Kidney (tissue), 14 donors: Measurements from ENCODE around the gene CEP72. TPM values are rescaled to one million over a fixed set of nuclear protein-coding genes. Genes with fewer than 3 reads are reported as not detected.

ENCODE experiments used
- DNase-seq, 5 donors: peaks; one replicate each; pipeline ENCODE4 v3.0.0-alpha.2; 2013 to 2020
- FAIRE-seq: peaks from 2 replicates; lab custom pipeline; 2012; peaks lifted over from hg19 to GRCh38; lab: Jason Lieb, UNC
- H3K27ac ChIP-seq, 2 donors: one replicate each; pipeline ENCODE4 v1.7.0; 2013; ENCODE audit warnings: low read depth in 2 of 2, low read length in 2 of 2, inconsistent platforms in 1 of 2
- H3K27me3 ChIP-seq: one replicate; pipeline ENCODE4 v1.7.1; 2013; ENCODE audit warnings: low read length, inconsistent platforms; ENCODE audit not compliant: control insufficient read depth, insufficient read depth
- H3K36me3 ChIP-seq, 3 donors: one replicate each; pipeline versions ENCODE4 v1.7.0 to v1.7.1; 2013; ENCODE audit warnings: low read length in 3 of 3, control low read depth in 1 of 3, inconsistent platforms in 1 of 3; ENCODE audit not compliant: insufficient read depth in 3 of 3, control insufficient read depth in 2 of 3
- H3K4me1 ChIP-seq, 3 donors: one replicate each; pipeline versions ENCODE4 v1.7.0 to v1.7.1; 2013; ENCODE audit warnings: low read length in 3 of 3, inconsistent platforms in 1 of 3, low read depth in 1 of 3; ENCODE audit not compliant: control insufficient read depth in 2 of 3, insufficient read depth in 2 of 3
- H3K4me3 ChIP-seq, 3 donors: one replicate each; pipeline versions ENCODE4 v1.7.0 to v1.8.1; 2013; ENCODE audit warnings: low read length in 3 of 3, control low read depth in 1 of 3, inconsistent platforms in 1 of 3
- H3K9ac ChIP-seq, 3 donors: one replicate each; pipeline versions ENCODE4 v1.7.0 to v1.7.1; 2013; ENCODE audit warnings: low read length in 3 of 3, control low read depth in 1 of 3, inconsistent platforms in 1 of 3
- H3K9me3 ChIP-seq, 3 donors: one replicate each; pipeline versions ENCODE4 v1.7.0 to v1.7.1; 2013; ENCODE audit warnings: low read length in 3 of 3, control low read depth in 1 of 3, inconsistent platforms in 1 of 3; ENCODE audit not compliant: control insufficient read depth in 2 of 3, insufficient read depth in 1 of 3
- intact Hi-C: fragments of 100-400 bp; cut with DNase I; formaldehyde crosslinking; loops from one replicate; pipeline ENCODE4 v1.11.1; 2022
- polyA plus RNA-seq: library from polyadenylated mRNA; stranded (reverse); fragments of 350-450 nt; fragmentation: Illumina TruSeq; extraction: RNeasy Lipid Tissue Mini Kit (QIAGEN cat#74804); gene quantifications from one replicate; pipeline ENCODE4 v1.2.3, GENCODE V29; 2014; ENCODE audit warnings: low read depth, low replicate concordance; ENCODE audit not compliant: insufficient read depth
- total RNA-seq: library from RNA; stranded (reverse); fragmentation: NEBNext Ultra II Directional; extraction: Animal tissue kit (Norgen Biotek cat#: 25700); gene quantifications from one replicate; pipeline ENCODE4 v1.2.1, GENCODE V29; 2021
- TF ChIP-seq, protein P1 (sequence below): IDR thresholded peaks from 3 replicates; pipeline ENCODE4 v1.5.1; 2012; ENCODE audit warnings: mild to moderate bottlenecking, moderate library complexity, borderline replicate concordance; ENCODE audit not compliant: insufficient read depth; ENCODE audit errors: extremely low read depth
- donor health status: control.
- donor health status: control.
- donor health status: control.
- donor health status: control.
- donor health status: control.
- donor health status: DM: yes; HTN: yes; CAD: no.
- donor health status: Normal renal cell carcinoma (clear cell type).

The CEP72 gene
- total and polyA plus RNA-seq, 2 donors from 2014 or later, result 1.1 to 7.8 TPM

DNA sequence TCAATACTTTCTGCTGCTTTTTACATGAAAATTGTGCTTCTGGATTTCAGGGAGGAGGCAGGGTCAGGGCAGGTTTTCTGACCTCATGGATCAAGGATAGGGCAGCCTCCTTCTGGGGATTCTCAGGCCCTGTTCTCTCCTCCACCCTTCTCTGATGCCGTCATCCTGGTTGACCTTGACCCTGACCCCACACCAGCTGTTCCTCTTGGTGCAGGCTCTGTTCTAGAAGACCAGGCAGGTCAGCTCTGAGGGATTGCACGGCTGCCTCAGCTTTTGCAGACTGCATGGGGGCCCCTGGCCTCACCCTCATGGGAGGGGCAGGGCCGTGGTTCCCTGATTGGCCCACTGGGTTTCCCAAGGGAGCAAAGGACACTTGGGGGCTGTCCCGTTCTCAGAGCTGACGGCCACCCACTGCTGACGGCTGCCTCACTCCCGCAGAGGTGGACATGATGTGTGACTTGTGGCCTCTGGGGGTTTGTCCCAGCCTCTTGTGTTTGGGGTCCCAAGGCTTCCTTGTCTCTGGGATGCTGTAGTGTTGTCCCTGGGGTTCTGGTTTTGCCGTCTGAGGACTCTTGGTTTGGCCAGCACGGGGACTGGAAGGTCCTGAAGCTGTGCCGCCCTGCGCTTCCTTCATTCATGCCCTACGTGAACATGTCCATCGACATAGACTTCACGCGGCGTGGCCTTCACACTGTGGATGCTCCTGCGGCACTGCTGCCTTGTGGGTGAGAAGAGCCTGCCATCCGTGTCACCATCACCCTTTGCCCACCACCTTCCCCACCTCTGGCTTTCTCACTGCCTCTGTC lies 34.5 kb downstream of the CEP72 start:
- DNase-seq (peak in 1 of 5 donors; percentile 54), FAIRE-seq (no peak)

DNA sequence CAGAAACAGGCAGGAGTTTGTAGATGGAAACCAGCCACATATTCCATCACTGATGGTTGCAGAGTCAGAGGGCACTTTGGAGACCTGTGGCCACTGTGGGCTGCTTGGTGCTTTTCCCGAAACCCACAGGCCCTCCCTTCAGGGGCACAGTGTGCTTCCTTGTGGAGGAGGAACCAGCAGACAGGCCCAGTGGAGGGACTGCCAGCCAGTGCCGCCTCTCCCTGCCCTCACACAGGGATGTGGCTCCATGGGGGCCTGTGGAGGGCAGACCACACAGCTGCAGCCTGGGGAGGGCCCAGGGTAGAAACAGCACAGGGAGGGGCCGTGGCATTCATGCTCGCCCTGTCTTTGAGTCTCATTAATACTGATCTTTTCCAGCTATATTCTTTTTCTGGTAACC lies 35.2 kb downstream of the CEP72 start:
- Histone ChIP-seq H3K4me1 (no peaks in the 10 kb centered on the region), H3K4me3 (no peak overlapping the region), H3K27me3 (no peaks in the 10 kb centered on the region), H3K27ac (no peak overlapping the region), H3K9me3 (peaks cover 0 to 3% (median 0%) of the 10 kb centered on the region in 3 donors), H3K9ac (no peak overlapping the region), H3K36me3 (peaks cover 2 to 6% (median 4%) of the 10 kb centered on the region in 3 donors)
- FAIRE-seq (no peak), DNase-seq (peak in 1 of 5 donors; percentile 34)
- TF ChIP-seq, protein P1, sequence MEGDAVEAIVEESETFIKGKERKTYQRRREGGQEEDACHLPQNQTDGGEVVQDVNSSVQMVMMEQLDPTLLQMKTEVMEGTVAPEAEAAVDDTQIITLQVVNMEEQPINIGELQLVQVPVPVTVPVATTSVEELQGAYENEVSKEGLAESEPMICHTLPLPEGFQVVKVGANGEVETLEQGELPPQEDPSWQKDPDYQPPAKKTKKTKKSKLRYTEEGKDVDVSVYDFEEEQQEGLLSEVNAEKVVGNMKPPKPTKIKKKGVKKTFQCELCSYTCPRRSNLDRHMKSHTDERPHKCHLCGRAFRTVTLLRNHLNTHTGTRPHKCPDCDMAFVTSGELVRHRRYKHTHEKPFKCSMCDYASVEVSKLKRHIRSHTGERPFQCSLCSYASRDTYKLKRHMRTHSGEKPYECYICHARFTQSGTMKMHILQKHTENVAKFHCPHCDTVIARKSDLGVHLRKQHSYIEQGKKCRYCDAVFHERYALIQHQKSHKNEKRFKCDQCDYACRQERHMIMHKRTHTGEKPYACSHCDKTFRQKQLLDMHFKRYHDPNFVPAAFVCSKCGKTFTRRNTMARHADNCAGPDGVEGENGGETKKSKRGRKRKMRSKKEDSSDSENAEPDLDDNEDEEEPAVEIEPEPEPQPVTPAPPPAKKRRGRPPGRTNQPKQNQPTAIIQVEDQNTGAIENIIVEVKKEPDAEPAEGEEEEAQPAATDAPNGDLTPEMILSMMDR, result no peak
- intact Hi-C loops, result no loop called here

More for the DNA sequence above, 34.5 kb downstream of the CEP72 start:
- Histone ChIP-seq H3K27ac (no peak overlapping the region), H3K36me3 (peaks cover 2 to 6% (median 4%) of the 10 kb centered on the region in 3 donors), H3K4me3 (no peak overlapping the region), H3K9ac (no peak overlapping the region), H3K27me3 (no peaks in the 10 kb centered on the region), H3K9me3 (peaks cover 0 to 3% (median 0%) of the 10 kb centered on the region in 3 donors), H3K4me1 (no peaks in the 10 kb centered on the region)
- intact Hi-C loops, result no loop called here
- TF ChIP-seq, protein P1, result no peak

DNA sequence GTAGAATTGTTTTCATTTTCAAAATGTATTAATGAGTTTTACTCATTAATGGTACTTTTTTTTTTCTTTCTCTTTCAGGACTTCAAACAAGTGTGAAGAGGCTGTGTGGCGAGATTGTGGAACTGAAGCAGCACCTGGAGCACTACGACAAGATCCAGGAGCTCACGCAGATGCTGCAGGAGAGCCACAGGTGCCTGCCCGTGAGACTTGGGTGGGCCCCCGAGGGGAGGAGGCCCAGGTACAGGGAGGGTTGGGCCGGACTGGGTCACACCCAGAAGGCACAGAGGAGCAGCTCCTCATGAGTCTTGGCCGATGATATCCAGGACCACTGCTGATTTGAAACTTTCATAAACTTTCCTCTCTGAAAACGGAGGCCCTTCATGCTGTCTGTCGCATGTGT lies 35.6 kb downstream of the CEP72 start:
- Histone ChIP-seq H3K27me3 (no peaks in the 10 kb centered on the region), H3K27ac (no peak overlapping the region), H3K36me3 (peaks cover 2 to 6% (median 4%) of the 10 kb centered on the region in 3 donors), H3K4me1 (no peaks in the 10 kb centered on the region), H3K9me3 (peaks cover 0 to 3% (median 0%) of the 10 kb centered on the region in 3 donors), H3K4me3 (no peak overlapping the region), H3K9ac (no peak overlapping the region)
- TF ChIP-seq, protein P1, result no peak
- FAIRE-seq (no peak), DNase-seq (peak in 1 of 5 donors; percentile 22)
- intact Hi-C loops, result no loop called here
